PC-3 (cell line): Measurements from ENCODE around the gene ZNF423.

Experiments
- EZH2phosphoT487 ChIP-seq: fragments of 300-600 bp; sonication (generic); IDR thresholded peaks from 2 replicates; pipeline ENCODE4 v1.6.1; 2018; ENCODE audit warnings: mild to moderate bottlenecking, antibody characterized with exemption, low read length, borderline replicate concordance
- TF ChIP-seq, protein P1 (sequence below): fragments of 300-600 bp; sonication (generic); conservative IDR thresholded peaks from 2 replicates; pipeline ENCODE4 v1.5.1; 2017; ENCODE audit warnings: antibody characterized with exemption, low read depth, mild to moderate bottlenecking, low read length

DNA sequence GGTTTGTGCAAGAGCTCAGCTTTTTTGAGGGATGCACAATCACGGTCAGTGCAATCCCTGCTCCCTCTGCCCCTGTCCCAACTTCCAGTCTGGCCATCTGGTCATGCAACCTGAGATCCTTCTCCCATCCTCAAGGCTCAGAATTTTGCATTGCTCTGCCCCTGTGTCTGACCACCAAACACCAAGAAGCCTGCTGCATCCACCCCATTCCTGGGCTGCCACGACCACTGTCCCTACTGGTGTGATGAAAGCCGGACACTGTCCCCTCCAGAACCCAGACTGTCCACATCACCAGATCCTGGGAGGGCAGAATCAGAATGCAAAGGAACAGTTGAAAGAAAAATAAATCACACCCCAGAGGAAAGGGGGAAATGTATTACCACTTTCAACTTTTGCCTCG, 251.3 kb downstream of the ZNF423 start:
- TF ChIP-seq, protein P1, sequence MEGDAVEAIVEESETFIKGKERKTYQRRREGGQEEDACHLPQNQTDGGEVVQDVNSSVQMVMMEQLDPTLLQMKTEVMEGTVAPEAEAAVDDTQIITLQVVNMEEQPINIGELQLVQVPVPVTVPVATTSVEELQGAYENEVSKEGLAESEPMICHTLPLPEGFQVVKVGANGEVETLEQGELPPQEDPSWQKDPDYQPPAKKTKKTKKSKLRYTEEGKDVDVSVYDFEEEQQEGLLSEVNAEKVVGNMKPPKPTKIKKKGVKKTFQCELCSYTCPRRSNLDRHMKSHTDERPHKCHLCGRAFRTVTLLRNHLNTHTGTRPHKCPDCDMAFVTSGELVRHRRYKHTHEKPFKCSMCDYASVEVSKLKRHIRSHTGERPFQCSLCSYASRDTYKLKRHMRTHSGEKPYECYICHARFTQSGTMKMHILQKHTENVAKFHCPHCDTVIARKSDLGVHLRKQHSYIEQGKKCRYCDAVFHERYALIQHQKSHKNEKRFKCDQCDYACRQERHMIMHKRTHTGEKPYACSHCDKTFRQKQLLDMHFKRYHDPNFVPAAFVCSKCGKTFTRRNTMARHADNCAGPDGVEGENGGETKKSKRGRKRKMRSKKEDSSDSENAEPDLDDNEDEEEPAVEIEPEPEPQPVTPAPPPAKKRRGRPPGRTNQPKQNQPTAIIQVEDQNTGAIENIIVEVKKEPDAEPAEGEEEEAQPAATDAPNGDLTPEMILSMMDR, result no peak
- TF ChIP-seq EZH2phosphoT487, result no peak
